ENCODE measurements around the gene ELL2.

- no peak for TF ChIP-seq POLR2A (IDR thresholded peaks at IDR 0.05)
- TF ChIP-seq, protein P1, sequence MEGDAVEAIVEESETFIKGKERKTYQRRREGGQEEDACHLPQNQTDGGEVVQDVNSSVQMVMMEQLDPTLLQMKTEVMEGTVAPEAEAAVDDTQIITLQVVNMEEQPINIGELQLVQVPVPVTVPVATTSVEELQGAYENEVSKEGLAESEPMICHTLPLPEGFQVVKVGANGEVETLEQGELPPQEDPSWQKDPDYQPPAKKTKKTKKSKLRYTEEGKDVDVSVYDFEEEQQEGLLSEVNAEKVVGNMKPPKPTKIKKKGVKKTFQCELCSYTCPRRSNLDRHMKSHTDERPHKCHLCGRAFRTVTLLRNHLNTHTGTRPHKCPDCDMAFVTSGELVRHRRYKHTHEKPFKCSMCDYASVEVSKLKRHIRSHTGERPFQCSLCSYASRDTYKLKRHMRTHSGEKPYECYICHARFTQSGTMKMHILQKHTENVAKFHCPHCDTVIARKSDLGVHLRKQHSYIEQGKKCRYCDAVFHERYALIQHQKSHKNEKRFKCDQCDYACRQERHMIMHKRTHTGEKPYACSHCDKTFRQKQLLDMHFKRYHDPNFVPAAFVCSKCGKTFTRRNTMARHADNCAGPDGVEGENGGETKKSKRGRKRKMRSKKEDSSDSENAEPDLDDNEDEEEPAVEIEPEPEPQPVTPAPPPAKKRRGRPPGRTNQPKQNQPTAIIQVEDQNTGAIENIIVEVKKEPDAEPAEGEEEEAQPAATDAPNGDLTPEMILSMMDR (IDR thresholded peaks at IDR 0.05 in 8 of 11, conservative IDR thresholded peaks at IDR 0.05 in 3 of 11) = no peak
- TF ChIP-seq POLR2AphosphoS5 (IDR thresholded peaks at IDR 0.05) = no peak
Measured at GRCh38 chr5:95970359-95970704, 8.7 kb upstream of the ELL2 start.
